ENCODE measurements around the gene DFFA. TPM values are rescaled to one million over a fixed set of nuclear protein-coding genes. Genes with fewer than 3 reads are reported as not detected.

Gene DFFA
- total and polyA plus RNA-seq, 7 donors = 9.6 to 24.6 (median 19.3) TPM

GRCh38 chr1:10510520-10511493, 38.5 kb upstream of the DFFA start:
- Histone ChIP-seq H3K36me3 (no peaks in the 10 kb centered on the region), H3K4me3 (no peak overlapping the region), H3K27me3 (no peaks in the 10 kb centered on the region), H3K9me3 (no peaks in the 10 kb centered on the region), H3K4me1 (peaks cover 0 to 42% (median 28%) of the 10 kb centered on the region in 4 donors), H3K27ac (peak overlapping the region; percentile 11 to 61 (median 44))
- intact Hi-C loops (cut with DNase I) = loop anchor here (5.0 kb wide), 1 partner anchor 431 kb away; no protein-coding TSS in a partner anchor
- DNase-seq = peak; percentile 68
- WGBS, 2 donors = 23 to 24% methylated on average over 12 of the region's 12 CpGs
- TF ChIP-seq POLR2A (IDR thresholded peaks at IDR 0.05) (no peak), EP300 (IDR thresholded peaks at IDR 0.05) (no peak), CTCF (IDR thresholded peaks at IDR 0.05) (no peak), POLR2AphosphoS5 (IDR thresholded peaks at IDR 0.05) (no peak)

GRCh38 chr1:10509809-10510509, 37.6 kb upstream of the DFFA start:
- H3K27me3 ChIP-seq = no peaks in the 10 kb centered on the region
- intact Hi-C loops (cut with DNase I) = loop anchor here (5.0 kb wide), 1 partner anchor 432 kb away; no protein-coding TSS in a partner anchor
- TF ChIP-seq EP300 (IDR thresholded peaks at IDR 0.05) (no peak), CTCF (IDR thresholded peaks at IDR 0.05) (no peak), POLR2A (IDR thresholded peaks at IDR 0.05) (no peak), POLR2AphosphoS5 (IDR thresholded peaks at IDR 0.05) (no peak)

GRCh38 chr1:10508511-10508951, 36.2 kb upstream of the DFFA start:
- TF ChIP-seq EP300 (IDR thresholded peaks at IDR 0.05) (no peak), POLR2A (IDR thresholded peaks at IDR 0.05) (no peak), POLR2AphosphoS5 (IDR thresholded peaks at IDR 0.05) (no peak), CTCF (IDR thresholded peaks at IDR 0.05) (no peak)
- Histone ChIP-seq H3K4me1 (peaks cover 0 to 30% (median 26%) of the 10 kb centered on the region in 4 donors), H3K36me3 (no peaks in the 10 kb centered on the region), H3K9me3 (no peaks in the 10 kb centered on the region), H3K27ac (no peak overlapping the region), H3K27me3 (no peaks in the 10 kb centered on the region), H3K4me3 (no peak overlapping the region)
- WGBS, 2 donors = 79 to 83% methylated on average over 3 of the region's 3 CpGs
- peak; percentile 46 for DNase-seq
- intact Hi-C loops (cut with DNase I) = no loop called here

More at GRCh38 chr1:10509809-10510509, 37.6 kb upstream of the DFFA start:
- Histone ChIP-seq H3K9me3 (no peaks in the 10 kb centered on the region), H3K4me1 (peaks cover 0 to 36% (median 28%) of the 10 kb centered on the region in 4 donors), H3K36me3 (no peaks in the 10 kb centered on the region), H3K27ac (peak overlapping the region; percentile 11 to 61 (median 44)), H3K4me3 (no peak overlapping the region)
- no peak for DNase-seq
- WGBS, 2 donors = 64 to 79% methylated on average over 6 of the region's 6 CpGs

- H3K9me3 ChIP-seq = no peaks in the 10 kb centered on the region
- H3K36me3 ChIP-seq = no peaks in the 10 kb centered on the region
- H3K27ac ChIP-seq = no peak overlapping the region
- H3K4me1 ChIP-seq = peaks cover 0 to 25% (median 22%) of the 10 kb centered on the region in 4 donors
- H3K4me3 ChIP-seq = no peak overlapping the region
- DNase-seq = peak; percentile 86
- intact Hi-C loops (cut with DNase I) = loop anchor here (1.0 kb wide), 1 partner anchor 360 kb away; no protein-coding TSS in a partner anchor
- H3K27me3 ChIP-seq = no peaks in the 10 kb centered on the region
- no peak for TF ChIP-seq EP300 (IDR thresholded peaks at IDR 0.05)
- TF ChIP-seq POLR2A (IDR thresholded peaks at IDR 0.05) = no peak
- peak; percentile 55 to 82 (median 73) for TF ChIP-seq CTCF (IDR thresholded peaks at IDR 0.05)
- no peak for TF ChIP-seq POLR2AphosphoS5 (IDR thresholded peaks at IDR 0.05)
- 68 to 74% methylated on average over 17 of the region's 17 CpGs for WGBS, 2 donors
These were observed 35.0 kb upstream of the DFFA start for GRCh38 chr1:10507111-10507879.
